Measurements from ENCODE around the gene RAPGEF5. TPM values are rescaled to one million over a fixed set of nuclear protein-coding genes. Genes with fewer than 3 reads are reported as not detected.

Gene RAPGEF5
- total and polyA plus RNA-seq, 2 experiments from 2014 or later, result 0.11 to 0.86 TPM

DNA sequence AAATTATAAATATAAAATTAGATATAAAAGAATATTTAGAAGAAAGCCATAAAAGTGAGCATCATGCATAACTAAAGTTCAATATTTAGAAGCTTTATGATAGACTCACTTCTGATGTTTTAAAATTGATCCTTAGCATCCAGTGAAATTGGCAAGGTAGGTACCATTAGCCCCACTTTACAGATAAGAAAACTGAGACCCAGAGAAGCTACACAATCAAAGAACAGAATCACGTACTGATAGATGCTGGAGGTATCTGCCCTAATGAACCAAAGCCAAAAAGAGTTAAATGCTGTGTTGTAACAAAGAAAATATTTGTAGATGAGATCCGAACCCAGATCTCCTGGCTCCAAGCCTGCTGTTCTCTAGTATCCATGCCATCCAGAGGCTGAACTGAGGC, 42.6 kb upstream of the RAPGEF5 start:
- H3F3A ChIP-seq (ENCODE audit: insufficient read depth), result no peaks in the 10 kb centered on the region
- H3K4me1 ChIP-seq (ENCODE audit: insufficient read depth), result peaks cover 12% of the 10 kb centered on the region; the same call in 1 of the 2 replicates
- H3K27ac ChIP-seq, result no peak overlapping the region
- no peaks in the 10 kb centered on the region for H3K36me3 ChIP-seq (ENCODE audit: low read depth)
- H3K9me3 ChIP-seq (ENCODE audit: low read depth), result no peaks in the 10 kb centered on the region
- H3K9me2 ChIP-seq (ENCODE audit: insufficient read depth), result no peaks in the 10 kb centered on the region
- no peak overlapping the region for H3K4me3 ChIP-seq
- TF ChIP-seq EZH2phosphoT487 (IDR thresholded peaks at IDR 0.05; ENCODE audit: insufficient read depth, low read depth) (no peak), EZH2 (IDR thresholded peaks at IDR 0.05; ENCODE audit: insufficient read depth, poor library complexity, severe bottlenecking) (no peak)
- H3K27me3 ChIP-seq (replicated peaks; ENCODE audit: insufficient read depth), result no peaks in the 10 kb centered on the region
- H3K9ac ChIP-seq, result no peak overlapping the region
- in situ Hi-C loops (cut with MboI), result no loop called here
- WGBS, 2 experiments (ENCODE audit: low coverage in 1 of 2, low lambda C conversion rate in 2 of 2, missing lambda C conversion rate in 2 of 2), result 71 to 76% methylated on average over 2 of the region's 2 CpGs
- no peak overlapping the region for H3K4me2 ChIP-seq (ENCODE audit: unreplicated experiment)
- no peaks in the 10 kb centered on the region for H4K20me1 ChIP-seq (ENCODE audit: insufficient read depth)
- H2AFZ ChIP-seq, result no peak overlapping the region
- H3K79me2 ChIP-seq (ENCODE audit: insufficient read depth), result no peaks in the 10 kb centered on the region
- no peak for DNase-seq

GRCh38 chr7:22399091-22399490, 42.1 kb upstream of the RAPGEF5 start:
- Histone ChIP-seq H4K20me1 (ENCODE audit: insufficient read depth) (no peaks in the 10 kb centered on the region), H3K36me3 (ENCODE audit: low read depth) (no peaks in the 10 kb centered on the region), H3K27me3 (replicated peaks; ENCODE audit: insufficient read depth) (no peaks in the 10 kb centered on the region), H3K9me3 (ENCODE audit: low read depth) (no peaks in the 10 kb centered on the region), H3K4me1 (ENCODE audit: insufficient read depth) (peaks cover 15% of the 10 kb centered on the region; the same call in 1 of the 2 replicates), H3K9me2 (ENCODE audit: insufficient read depth) (no peaks in the 10 kb centered on the region), H3F3A (ENCODE audit: insufficient read depth) (no peaks in the 10 kb centered on the region), H3K4me2 (ENCODE audit: unreplicated experiment) (no peak overlapping the region), H3K4me3 (no peak overlapping the region), H2AFZ (no peak overlapping the region), H3K79me2 (ENCODE audit: insufficient read depth) (no peaks in the 10 kb centered on the region), H3K9ac (no peak overlapping the region), H3K27ac (no peak overlapping the region)
- TF ChIP-seq EZH2phosphoT487 (IDR thresholded peaks at IDR 0.05; ENCODE audit: insufficient read depth, low read depth) (no peak), EZH2 (IDR thresholded peaks at IDR 0.05; ENCODE audit: insufficient read depth, poor library complexity, severe bottlenecking) (no peak)
- in situ Hi-C loops (cut with MboI), result no loop called here
- no peak for DNase-seq

- in situ Hi-C loops (cut with MboI), result no loop called here
- no peak overlapping the region for H3K4me3 ChIP-seq
- no peak overlapping the region for H3K27ac ChIP-seq
- DNase-seq, result peak; percentile 28
- H3K9me2 ChIP-seq (ENCODE audit: insufficient read depth), result no peaks in the 10 kb centered on the region
- no peaks in the 10 kb centered on the region for H3K79me2 ChIP-seq (ENCODE audit: insufficient read depth)
- H3K9ac ChIP-seq, result no peak overlapping the region
- no peak overlapping the region for H2AFZ ChIP-seq
- H3K27me3 ChIP-seq (replicated peaks; ENCODE audit: insufficient read depth), result no peaks in the 10 kb centered on the region
- no peaks in the 10 kb centered on the region for H3K36me3 ChIP-seq (ENCODE audit: low read depth)
- H3K9me3 ChIP-seq (ENCODE audit: low read depth), result no peaks in the 10 kb centered on the region
- no peak overlapping the region for H3K4me2 ChIP-seq (ENCODE audit: unreplicated experiment)
- WGBS, 2 experiments (ENCODE audit: low coverage in 1 of 2, low lambda C conversion rate in 2 of 2, missing lambda C conversion rate in 2 of 2), result 50 to 55% methylated on average over 5 of the region's 5 CpGs
- no peaks in the 10 kb centered on the region for H4K20me1 ChIP-seq (ENCODE audit: insufficient read depth)
- peaks cover 19% of the 10 kb centered on the region; the same call in 1 of the 2 replicates for H3K4me1 ChIP-seq (ENCODE audit: insufficient read depth)
- no peaks in the 10 kb centered on the region for H3F3A ChIP-seq (ENCODE audit: insufficient read depth)
- no peak for TF ChIP-seq EZH2 (IDR thresholded peaks at IDR 0.05; ENCODE audit: insufficient read depth, poor library complexity, severe bottlenecking)
- TF ChIP-seq EZH2phosphoT487 (IDR thresholded peaks at IDR 0.05; ENCODE audit: insufficient read depth, low read depth), result no peak
These were observed 41.0 kb upstream of the RAPGEF5 start for GRCh38 chr7:22397981-22398380.

GRCh38 chr7:22395222-22395621, 38.3 kb upstream of the RAPGEF5 start:
- H3K9me3 ChIP-seq (ENCODE audit: low read depth), result no peaks in the 10 kb centered on the region
- TF ChIP-seq EZH2 (IDR thresholded peaks at IDR 0.05; ENCODE audit: insufficient read depth, poor library complexity, severe bottlenecking) (no peak), EZH2phosphoT487 (IDR thresholded peaks at IDR 0.05; ENCODE audit: insufficient read depth, low read depth) (no peak)
- no peak overlapping the region for H3K27ac ChIP-seq
- peaks cover 14% of the 10 kb centered on the region; the same call in 1 of the 2 replicates for H3K4me1 ChIP-seq (ENCODE audit: insufficient read depth)
- H3K4me2 ChIP-seq (ENCODE audit: unreplicated experiment), result no peak overlapping the region
- WGBS, 2 experiments (ENCODE audit: low coverage in 1 of 2, low lambda C conversion rate in 2 of 2, missing lambda C conversion rate in 2 of 2), result no CpG with 5 or more reads among the region's 6 CpGs
- no peak overlapping the region for H3K9ac ChIP-seq
- H3K36me3 ChIP-seq (ENCODE audit: low read depth), result no peaks in the 10 kb centered on the region
- no peaks in the 10 kb centered on the region for H3K27me3 ChIP-seq (replicated peaks; ENCODE audit: insufficient read depth)
- no peaks in the 10 kb centered on the region for H3K79me2 ChIP-seq (ENCODE audit: insufficient read depth)
- in situ Hi-C loops (cut with MboI), result no loop called here
- no peaks in the 10 kb centered on the region for H4K20me1 ChIP-seq (ENCODE audit: insufficient read depth)
- H3F3A ChIP-seq (ENCODE audit: insufficient read depth), result no peaks in the 10 kb centered on the region
- H2AFZ ChIP-seq, result no peak overlapping the region
- no peak overlapping the region for H3K4me3 ChIP-seq
- no peaks in the 10 kb centered on the region for H3K9me2 ChIP-seq (ENCODE audit: insufficient read depth)
- DNase-seq, result no peak

DNA sequence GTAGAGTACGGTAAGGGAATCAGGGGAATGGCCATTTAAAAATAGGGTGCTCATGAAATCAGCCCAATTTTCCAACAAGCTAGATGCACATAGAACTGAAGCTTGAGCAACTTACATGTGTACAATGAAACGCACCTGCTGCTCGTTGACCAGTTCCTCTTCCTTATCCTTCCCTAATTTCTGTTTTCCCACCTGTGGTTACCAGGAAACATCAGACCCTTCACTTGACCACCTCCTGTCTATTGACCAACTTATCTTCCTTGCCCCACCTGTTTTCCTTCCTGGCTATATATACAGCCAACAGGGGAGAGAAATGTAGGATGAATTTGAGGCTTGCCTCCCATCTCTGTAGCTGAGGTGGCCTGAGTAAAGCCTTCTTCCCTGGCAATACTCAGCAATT, 37.8 kb upstream of the RAPGEF5 start:
- Histone ChIP-seq H3K9ac (no peak overlapping the region), H3K9me3 (ENCODE audit: low read depth) (no peaks in the 10 kb centered on the region), H3K27ac (no peak overlapping the region), H3K9me2 (ENCODE audit: insufficient read depth) (no peaks in the 10 kb centered on the region), H3K79me2 (ENCODE audit: insufficient read depth) (no peaks in the 10 kb centered on the region), H3K36me3 (ENCODE audit: low read depth) (no peaks in the 10 kb centered on the region), H3K4me3 (no peak overlapping the region), H3K27me3 (replicated peaks; ENCODE audit: insufficient read depth) (no peaks in the 10 kb centered on the region), H3F3A (ENCODE audit: insufficient read depth) (no peaks in the 10 kb centered on the region), H4K20me1 (ENCODE audit: insufficient read depth) (no peaks in the 10 kb centered on the region), H2AFZ (no peak overlapping the region), H3K4me2 (ENCODE audit: unreplicated experiment) (no peak overlapping the region), H3K4me1 (ENCODE audit: insufficient read depth) (peaks cover 14% of the 10 kb centered on the region; the same call in 1 of the 2 replicates)
- TF ChIP-seq EZH2 (IDR thresholded peaks at IDR 0.05; ENCODE audit: insufficient read depth, poor library complexity, severe bottlenecking) (no peak), EZH2phosphoT487 (IDR thresholded peaks at IDR 0.05; ENCODE audit: insufficient read depth, low read depth) (no peak)
- 72 to 73% methylated on average over 3 of the region's 3 CpGs for WGBS, 2 experiments (ENCODE audit: low coverage in 1 of 2, low lambda C conversion rate in 2 of 2, missing lambda C conversion rate in 2 of 2)
- no peak for DNase-seq
- in situ Hi-C loops (cut with MboI), result no loop called here
